GM12891 (cell line): ENCODE results near the gene AIG1.

Experiments used
- PAX5 ChIP-seq: IDR thresholded peaks from 2 replicates; pipeline ENCODE4 v1.6.1; 2011; ENCODE audit warnings: low read length, moderate library complexity, mild to moderate bottlenecking; ENCODE audit not compliant: insufficient read depth, severe bottlenecking
- POLR2A ChIP-seq: IDR thresholded peaks from 2 replicates; pipeline ENCODE4 v1.6.1; 2011; ENCODE audit warnings: low read depth, low read length, control low read depth
- POLR2AphosphoS5 ChIP-seq: IDR thresholded peaks from 2 replicates; pipeline ENCODE4 v1.6.1; 2011; ENCODE audit warnings: low read depth, low read length, control low read depth
- POU2F2 ChIP-seq: IDR thresholded peaks from 2 replicates; pipeline ENCODE4 v1.6.1; 2011; ENCODE audit warnings: low read depth, mild to moderate bottlenecking, control low read depth, low read length, moderate library complexity
- SPI1 ChIP-seq: IDR thresholded peaks from 2 replicates; pipeline ENCODE4 v1.6.1; 2011; ENCODE audit warnings: low read depth, low read length, control low read depth
- TAF1 ChIP-seq: IDR thresholded peaks from 2 replicates; pipeline ENCODE4 v1.6.1; 2011; ENCODE audit warnings: low read depth, low read length, control low read depth

DNA sequence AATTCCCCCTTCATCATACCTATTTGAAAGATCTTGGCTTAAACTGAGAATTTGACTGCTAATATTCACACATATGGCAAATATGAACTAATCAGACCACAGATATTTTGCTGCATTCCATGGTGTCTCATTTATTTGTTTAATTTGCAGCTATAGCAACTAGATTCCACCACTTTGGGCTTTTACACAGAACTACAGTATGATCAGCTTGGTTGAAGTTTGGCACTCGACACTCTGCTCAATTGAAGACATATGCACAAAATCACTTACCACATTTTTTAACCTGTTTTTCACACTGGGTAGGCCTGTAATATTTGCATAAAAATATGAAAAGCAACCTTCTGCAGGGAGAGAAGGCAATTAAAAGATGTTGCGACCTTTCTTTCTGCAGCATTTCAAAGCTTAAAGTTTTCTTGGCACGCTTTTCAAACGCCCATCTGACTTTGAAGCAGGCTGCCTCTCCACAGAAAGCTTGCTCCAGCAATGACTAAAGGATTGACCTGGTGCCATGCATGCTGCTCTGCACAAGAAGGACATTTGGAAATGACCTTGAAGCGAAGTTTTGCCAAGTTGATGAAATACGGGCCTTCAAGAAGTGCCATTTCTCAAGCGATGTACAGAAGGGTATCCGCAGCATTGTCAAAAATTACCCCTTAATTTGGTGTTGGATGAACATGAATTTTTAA, 126.7 kb downstream of the AIG1 start:
- TF ChIP-seq SPI1 (no peak), POLR2A (no peak), POLR2AphosphoS5 (no peak), TAF1 (no peak), POU2F2 (no peak), PAX5 (no peak)
